ENCODE measurements around the gene MZB1. TPM values are rescaled to one million over a fixed set of nuclear protein-coding genes. Genes with fewer than 3 reads are reported as not detected.
A peak's percentile ranks its signal among the peaks of the same experiment; 100 is the strongest.

Gene MZB1
- total RNA-seq, 1 experiment from 2014 or later, result 0.52 TPM

DNA sequence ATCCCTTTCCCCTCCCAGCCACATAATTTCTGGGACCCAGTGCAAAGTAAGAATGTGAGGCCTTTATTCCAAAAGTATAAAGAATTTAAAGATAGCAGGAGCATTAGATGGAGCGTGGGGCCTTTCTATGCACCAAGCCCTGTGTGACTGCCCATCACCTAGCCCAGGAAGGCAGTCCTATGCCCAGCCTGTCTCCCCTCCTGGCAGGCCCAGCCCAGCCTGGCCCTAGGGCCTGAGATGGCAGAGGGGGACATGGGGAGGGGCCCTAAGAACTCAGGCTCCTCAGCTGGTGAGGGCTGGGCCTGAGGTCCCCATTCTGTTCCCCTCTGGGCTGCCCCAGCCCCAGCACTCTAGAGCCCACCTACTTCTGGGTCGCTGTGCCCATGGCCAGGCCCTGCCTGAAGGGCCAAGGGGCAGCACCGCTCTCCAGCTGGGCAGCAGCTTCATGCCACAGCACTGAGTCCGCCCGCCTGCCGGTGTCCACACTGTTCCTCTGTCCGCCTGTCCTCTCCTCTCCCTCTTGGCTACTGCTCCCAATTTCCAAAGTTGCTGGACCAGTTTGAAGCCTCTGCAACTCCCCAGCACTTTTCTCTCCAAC is 5.6 kb downstream of the MZB1 start:
- no peak overlapping the region for H3K27ac ChIP-seq
- peaks cover 30% of the 10 kb centered on the region for H3F3A ChIP-seq (ENCODE audit: insufficient read depth, low read depth)
- no peaks in the 10 kb centered on the region for H3K9me2 ChIP-seq (ENCODE audit: insufficient read depth)
- H3K36me3 ChIP-seq (ENCODE audit: low read depth), result no peaks in the 10 kb centered on the region
- intact Hi-C loops (cut with micrococcal nuclease; ENCODE audit: unreplicated experiment), result no loop called here
- peaks cover 49% of the 10 kb centered on the region for H3K4me1 ChIP-seq (replicated peaks; ENCODE audit: insufficient read depth)
- H3K9me3 ChIP-seq (ENCODE audit: insufficient read depth, low read depth), result no peaks in the 10 kb centered on the region
- peak overlapping the region; percentile 55; the same call in 1 of the 2 replicates for H3K4me2 ChIP-seq
- peak in 1 of 2 experiments; percentile 38 for DNase-seq
- no peak overlapping the region for H2AFZ ChIP-seq
- no peaks in the 10 kb centered on the region for H3K27me3 ChIP-seq (ENCODE audit: insufficient read depth, low read depth)
- no peaks in the 10 kb centered on the region for H3K79me2 ChIP-seq (ENCODE audit: low read depth)
- ChIA-PET POLR2A (ENCODE audit: unreplicated experiment) (no interaction called here), CTCF (interaction anchor here (1.2 kb wide), 1 partner anchor 1013 kb away, joined by 5 read pairs; no protein-coding TSS in a partner anchor)
- TF ChIP-seq CTCF (conservative IDR thresholded peaks at IDR 0.05) (no peak), EZH2 (IDR thresholded peaks at IDR 0.05; ENCODE audit: low read depth) (no peak)
- BruUV-seq (replicated peaks), result no TSS peak
- H4K20me1 ChIP-seq (ENCODE audit: insufficient read depth), result no peaks in the 10 kb centered on the region
- no peak overlapping the region for H3K4me3 ChIP-seq

DNA sequence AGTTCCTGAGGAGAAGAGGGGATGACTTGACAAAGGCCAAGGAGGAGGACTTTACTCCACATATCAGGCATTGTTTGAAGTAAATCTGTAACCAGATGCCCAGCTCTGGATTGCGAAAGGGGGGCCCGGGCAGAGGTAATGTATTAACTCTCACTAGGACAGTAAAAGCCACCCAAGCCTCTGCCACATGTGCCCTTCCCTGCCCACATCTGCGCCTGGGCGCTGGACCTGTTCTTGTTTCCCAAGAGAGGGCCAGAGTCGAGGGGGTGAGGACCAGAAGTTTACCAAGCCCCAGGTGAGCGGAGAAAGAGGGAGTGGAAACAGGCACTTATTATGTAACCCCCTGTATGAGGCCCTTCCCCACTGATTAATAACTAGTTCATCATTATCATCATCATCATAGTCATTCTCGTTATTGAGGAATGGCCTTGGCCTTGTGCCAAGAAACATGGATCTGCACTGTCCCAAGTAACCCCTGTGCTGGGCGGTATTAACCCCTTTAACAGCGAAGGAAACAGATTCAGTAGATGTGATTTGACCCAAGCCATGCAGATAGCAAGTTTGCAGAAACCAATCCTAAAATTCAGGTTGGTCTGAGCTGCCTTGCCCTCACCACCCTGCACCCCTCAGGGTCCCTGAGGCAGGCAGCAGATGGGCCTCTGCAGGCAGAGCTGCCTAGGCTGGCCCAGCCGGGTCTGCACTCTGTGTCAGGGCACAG is 6.3 kb downstream of the MZB1 start, which contains the start of gene SLC23A1:
TSS of gene SLC23A1 (minus strand) at position 23 of the 718 bp plus-strand sequence. CDS start 44 bp downstream, outside the sequence.
- Histone ChIP-seq H3K79me2 (ENCODE audit: low read depth) (no peaks in the 10 kb centered on the region), H3K36me3 (ENCODE audit: low read depth) (no peaks in the 10 kb centered on the region), H4K20me1 (ENCODE audit: insufficient read depth) (no peaks in the 10 kb centered on the region), H3K27ac (0 out of 2 replicates have a peak within 1 kb of the TSS, but pooled peaks have one; percentile 23), H3K9me2 (ENCODE audit: insufficient read depth) (no peaks in the 10 kb centered on the region), H3K27me3 (ENCODE audit: insufficient read depth, low read depth) (no peaks in the 10 kb centered on the region), H3K4me1 (replicated peaks; ENCODE audit: insufficient read depth) (peaks cover 49% of the 10 kb centered on the region), H3K9me3 (ENCODE audit: insufficient read depth, low read depth) (no peaks in the 10 kb centered on the region), H3K4me2 (peak within 1 kb of the TSS; percentile 61), H3F3A (ENCODE audit: insufficient read depth, low read depth) (peaks cover 30% of the 10 kb centered on the region), H2AFZ (no peak within 1 kb of the TSS), H3K4me3 (no peak within 1 kb of the TSS)
- CTCF ChIA-PET, result interaction anchor here (0.6 kb wide), 2 partner anchors 10 to 15 kb away, joined by 3 to 5 read pairs; no protein-coding TSS in a partner anchor
- BruUV-seq (replicated peaks), result no TSS peak
- POLR2A ChIA-PET (ENCODE audit: unreplicated experiment), result interaction anchor here (0.5 to 0.6 kb wide), 2 partner anchors 297 to 1171 kb away, joined by 5 to 6 read pairs; no protein-coding TSS in a partner anchor
- TF ChIP-seq EZH2 (IDR thresholded peaks at IDR 0.05; ENCODE audit: low read depth) (no peak), CTCF (conservative IDR thresholded peaks at IDR 0.05) (no peak)
- intact Hi-C loops (cut with micrococcal nuclease; ENCODE audit: unreplicated experiment), result no loop called here
- DNase-seq, result peak; percentile 53 to 72

DNA sequence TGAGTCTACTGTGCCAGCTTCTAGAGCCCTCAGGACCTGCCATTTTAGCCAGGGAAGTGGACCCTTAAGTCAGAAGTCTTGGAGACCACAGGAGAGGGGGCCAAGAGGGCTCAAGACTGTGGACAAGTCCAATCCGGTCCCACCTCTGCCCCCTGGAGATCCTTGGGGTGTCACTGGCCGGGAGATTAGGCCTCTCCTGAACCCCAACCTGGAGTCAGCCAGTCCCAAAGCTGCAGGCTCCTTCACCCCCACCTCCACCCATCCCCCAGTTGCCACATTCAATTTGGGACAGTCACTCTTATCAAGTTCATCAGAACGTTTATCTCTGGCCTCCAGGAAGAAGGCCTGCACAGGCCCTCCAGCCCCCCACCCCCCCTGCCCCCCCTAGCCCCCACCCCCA is 6.9 kb downstream of the MZB1 start:
- Histone ChIP-seq H3K36me3 (ENCODE audit: low read depth) (no peaks in the 10 kb centered on the region), H3K27ac (0 out of 2 replicates have a peak overlapping the region, but pooled peaks have one; percentile 23), H3K9me3 (ENCODE audit: insufficient read depth, low read depth) (no peaks in the 10 kb centered on the region), H3F3A (ENCODE audit: insufficient read depth, low read depth) (peaks cover 30% of the 10 kb centered on the region), H3K4me3 (no peak overlapping the region), H3K79me2 (ENCODE audit: low read depth) (no peaks in the 10 kb centered on the region), H3K4me2 (peak overlapping the region; percentile 61), H2AFZ (no peak overlapping the region), H3K27me3 (ENCODE audit: insufficient read depth, low read depth) (no peaks in the 10 kb centered on the region), H3K4me1 (replicated peaks; ENCODE audit: insufficient read depth) (peaks cover 49% of the 10 kb centered on the region), H4K20me1 (ENCODE audit: insufficient read depth) (no peaks in the 10 kb centered on the region), H3K9me2 (ENCODE audit: insufficient read depth) (no peaks in the 10 kb centered on the region)
- DNase-seq, result no peak
- ChIA-PET CTCF (interaction anchor here (0.6 kb wide), 2 partner anchors 9 to 15 kb away, joined by 3 to 5 read pairs; no protein-coding TSS in a partner anchor), POLR2A (ENCODE audit: unreplicated experiment) (interaction anchor here (0.5 to 0.6 kb wide), 2 partner anchors 296 to 1170 kb away, joined by 5 to 6 read pairs; no protein-coding TSS in a partner anchor)
- no TSS peak for BruUV-seq (replicated peaks)
- no peak for TF ChIP-seq CTCF (conservative IDR thresholded peaks at IDR 0.05)
- no peak for TF ChIP-seq EZH2 (IDR thresholded peaks at IDR 0.05; ENCODE audit: low read depth)
- intact Hi-C loops (cut with micrococcal nuclease; ENCODE audit: unreplicated experiment), result no loop called here
